ENCODE results near the gene SMARCA1. TPM values are rescaled to one million over a fixed set of nuclear protein-coding genes. Genes with fewer than 3 reads are reported as not detected.
A peak's percentile ranks its signal among the peaks of the same experiment; 100 is the strongest.

The SMARCA1 gene
- total RNA-seq, 2 donors from 2014 or later: 0.53 TPM; not detected in 1

- ATAC-seq (replicated peaks): no peak
- H3K4me3 Mint-ChIP-seq: no peak overlapping the region
- H3K4me1 Mint-ChIP-seq: no peaks in the 10 kb centered on the region
- H3K36me3 Mint-ChIP-seq (ENCODE audit: low read depth): no peaks in the 10 kb centered on the region
- H3K9me3 Mint-ChIP-seq: no peaks in the 10 kb centered on the region
- no peak overlapping the region for H3K27ac Mint-ChIP-seq
- H3K27me3 Mint-ChIP-seq: no peaks in the 10 kb centered on the region
Observed at GRCh38 chrX:129545408-129545807, 22.1 kb upstream of the SMARCA1 start.

- H3K4me1 Mint-ChIP-seq: no peaks in the 10 kb centered on the region
- H3K27me3 Mint-ChIP-seq: no peaks in the 10 kb centered on the region
- H3K27ac Mint-ChIP-seq: no peak overlapping the region
- no peak for ATAC-seq (replicated peaks)
- H3K9me3 Mint-ChIP-seq: no peaks in the 10 kb centered on the region
- H3K36me3 Mint-ChIP-seq (ENCODE audit: low read depth): no peaks in the 10 kb centered on the region
- H3K4me3 Mint-ChIP-seq: no peak overlapping the region
Observed at GRCh38 chrX:129544780-129545179, 21.5 kb upstream of the SMARCA1 start.

GRCh38 chrX:129540722-129541184, 17.5 kb upstream of the SMARCA1 start:
- ATAC-seq (replicated peaks): peak; percentile 42
- Mint-ChIP-seq H3K4me1 (no peaks in the 10 kb centered on the region), H3K27ac (no peak overlapping the region), H3K27me3 (peaks cover 5% of the 10 kb centered on the region), H3K4me3 (peak overlapping the region; percentile 37), H3K36me3 (ENCODE audit: low read depth) (no peaks in the 10 kb centered on the region), H3K9me3 (no peaks in the 10 kb centered on the region)

- no peaks in the 10 kb centered on the region for H3K36me3 Mint-ChIP-seq (ENCODE audit: low read depth)
- H3K27me3 Mint-ChIP-seq: peaks cover 5% of the 10 kb centered on the region
- no peak within 1 kb of the TSS for H3K27ac Mint-ChIP-seq
- H3K4me1 Mint-ChIP-seq: no peaks in the 10 kb centered on the region
- peak within 1 kb of the TSS; percentile 71 for H3K4me3 Mint-ChIP-seq
- H3K9me3 Mint-ChIP-seq: no peaks in the 10 kb centered on the region
- ATAC-seq (replicated peaks): peak; percentile 75
Observed at GRCh38 chrX:129540068-129540653, 16.9 kb upstream of the SMARCA1 start, which contains the start of gene OCRL. TSS of gene OCRL (plus strand) at chrX:129540259. CDS start at chrX:129540440, 181 bp downstream.

- H3K4me3 Mint-ChIP-seq: no peak overlapping the region
- ATAC-seq (replicated peaks): no peak
- no peak overlapping the region for H3K27ac Mint-ChIP-seq
- H3K9me3 Mint-ChIP-seq: no peaks in the 10 kb centered on the region
- H3K36me3 Mint-ChIP-seq (ENCODE audit: low read depth): no peaks in the 10 kb centered on the region
- H3K4me1 Mint-ChIP-seq: no peaks in the 10 kb centered on the region
- H3K27me3 Mint-ChIP-seq: peaks cover 5% of the 10 kb centered on the region
Observed at GRCh38 chrX:129534816-129535578, 11.7 kb upstream of the SMARCA1 start.

- no peak for ATAC-seq (replicated peaks)
- Mint-ChIP-seq H3K9me3 (no peaks in the 10 kb centered on the region), H3K27ac (no peak overlapping the region), H3K36me3 (ENCODE audit: low read depth) (no peaks in the 10 kb centered on the region), H3K4me3 (no peak overlapping the region), H3K4me1 (no peaks in the 10 kb centered on the region), H3K27me3 (no peaks in the 10 kb centered on the region)
Observed at GRCh38 chrX:129531132-129531531, 7.8 kb upstream of the SMARCA1 start.

GRCh38 chrX:129530410-129530809, 7.1 kb upstream of the SMARCA1 start:
- H3K27me3 Mint-ChIP-seq: no peaks in the 10 kb centered on the region
- no peaks in the 10 kb centered on the region for H3K9me3 Mint-ChIP-seq
- H3K36me3 Mint-ChIP-seq (ENCODE audit: low read depth): no peaks in the 10 kb centered on the region
- no peak for ATAC-seq (replicated peaks)
- no peak overlapping the region for H3K4me3 Mint-ChIP-seq
- H3K27ac Mint-ChIP-seq: no peak overlapping the region
- no peaks in the 10 kb centered on the region for H3K4me1 Mint-ChIP-seq

- no peak for ATAC-seq (replicated peaks)
- Mint-ChIP-seq H3K36me3 (ENCODE audit: low read depth) (no peaks in the 10 kb centered on the region), H3K9me3 (no peaks in the 10 kb centered on the region), H3K4me1 (no peaks in the 10 kb centered on the region), H3K27ac (no peak overlapping the region), H3K4me3 (no peak overlapping the region), H3K27me3 (no peaks in the 10 kb centered on the region)
Observed at GRCh38 chrX:129529685-129530281, 6.5 kb upstream of the SMARCA1 start.

GRCh38 chrX:129525896-129526295, 2.6 kb upstream of the SMARCA1 start:
- Mint-ChIP-seq H3K36me3 (ENCODE audit: low read depth) (no peaks in the 10 kb centered on the region), H3K9me3 (no peaks in the 10 kb centered on the region), H3K4me1 (no peaks in the 10 kb centered on the region), H3K27me3 (peaks cover 4% of the 10 kb centered on the region), H3K27ac (no peak overlapping the region), H3K4me3 (no peak overlapping the region)
- no peak for ATAC-seq (replicated peaks)

- Mint-ChIP-seq H3K27ac (no peak overlapping the region), H3K27me3 (peaks cover 4% of the 10 kb centered on the region), H3K9me3 (no peaks in the 10 kb centered on the region), H3K4me3 (no peak overlapping the region), H3K36me3 (ENCODE audit: low read depth) (no peaks in the 10 kb centered on the region), H3K4me1 (no peaks in the 10 kb centered on the region)
- ATAC-seq (replicated peaks): no peak
Observed at GRCh38 chrX:129525162-129525561, 1.9 kb upstream of the SMARCA1 start.

- peak overlapping the region; percentile 67 for H3K4me3 Mint-ChIP-seq
Observed at GRCh38 chrX:129524250-129524850, 1.1 kb upstream of the SMARCA1 start.

GRCh38 chrX:129522184-129523078, 859 bp downstream of the SMARCA1 start:
- Mint-ChIP-seq H3K27me3 (peaks cover 6% of the 10 kb centered on the region), H3K4me3 (peak overlapping the region; percentile 67), H3K27ac (no peak overlapping the region), H3K9me3 (no peaks in the 10 kb centered on the region), H3K4me1 (no peaks in the 10 kb centered on the region), H3K36me3 (ENCODE audit: low read depth) (no peaks in the 10 kb centered on the region)
- ATAC-seq (replicated peaks): no peak

More at GRCh38 chrX:129524250-129524850, 1.1 kb upstream of the SMARCA1 start:
- no peak for ATAC-seq (replicated peaks)
- Mint-ChIP-seq H3K4me1 (no peaks in the 10 kb centered on the region), H3K9me3 (no peaks in the 10 kb centered on the region), H3K36me3 (ENCODE audit: low read depth) (no peaks in the 10 kb centered on the region), H3K27me3 (peaks cover 4% of the 10 kb centered on the region), H3K27ac (no peak overlapping the region)

GRCh38 chrX:129520151-129520550, 3.1 kb downstream of the SMARCA1 start:
- H3K9me3 Mint-ChIP-seq: no peaks in the 10 kb centered on the region
- no peak overlapping the region for H3K4me3 Mint-ChIP-seq
- no peak for ATAC-seq (replicated peaks)
- no peak overlapping the region for H3K27ac Mint-ChIP-seq
- H3K4me1 Mint-ChIP-seq: no peaks in the 10 kb centered on the region
- H3K36me3 Mint-ChIP-seq (ENCODE audit: low read depth): no peaks in the 10 kb centered on the region
- peaks cover 11% of the 10 kb centered on the region for H3K27me3 Mint-ChIP-seq

- Mint-ChIP-seq H3K4me1 (no peaks in the 10 kb centered on the region), H3K27me3 (peaks cover 11% of the 10 kb centered on the region), H3K27ac (no peak overlapping the region), H3K9me3 (no peaks in the 10 kb centered on the region), H3K36me3 (ENCODE audit: low read depth) (no peaks in the 10 kb centered on the region), H3K4me3 (no peak overlapping the region)
- no peak for ATAC-seq (replicated peaks)
Observed at GRCh38 chrX:129516402-129516801, 6.9 kb downstream of the SMARCA1 start.
